Kidney (tissue), 14 donors: Measurements from ENCODE around the gene SLC39A3. TPM values are rescaled to one million over a fixed set of nuclear protein-coding genes. Genes with fewer than 3 reads are reported as not detected.

Experiments used
- DNase-seq, 5 donors: peaks; one replicate each; pipeline ENCODE4 v3.0.0-alpha.2; 2013 to 2020
- FAIRE-seq: peaks from 2 replicates; lab custom pipeline; 2012; peaks lifted over from hg19 to GRCh38; lab: Jason Lieb, UNC
- H3K27ac ChIP-seq, 2 donors: one replicate each; pipeline ENCODE4 v1.7.0; 2013; ENCODE audit warnings: low read depth in 2 of 2, low read length in 2 of 2, inconsistent platforms in 1 of 2
- H3K27me3 ChIP-seq: one replicate; pipeline ENCODE4 v1.7.1; 2013; ENCODE audit warnings: low read length, inconsistent platforms; ENCODE audit not compliant: control insufficient read depth, insufficient read depth
- H3K36me3 ChIP-seq, 3 donors: one replicate each; pipeline versions ENCODE4 v1.7.0 to v1.7.1; 2013; ENCODE audit warnings: low read length in 3 of 3, control low read depth in 1 of 3, inconsistent platforms in 1 of 3; ENCODE audit not compliant: insufficient read depth in 3 of 3, control insufficient read depth in 2 of 3
- H3K4me1 ChIP-seq, 3 donors: one replicate each; pipeline versions ENCODE4 v1.7.0 to v1.7.1; 2013; ENCODE audit warnings: low read length in 3 of 3, inconsistent platforms in 1 of 3, low read depth in 1 of 3; ENCODE audit not compliant: control insufficient read depth in 2 of 3, insufficient read depth in 2 of 3
- H3K4me3 ChIP-seq, 3 donors: one replicate each; pipeline versions ENCODE4 v1.7.0 to v1.8.1; 2013; ENCODE audit warnings: low read length in 3 of 3, control low read depth in 1 of 3, inconsistent platforms in 1 of 3
- H3K9ac ChIP-seq, 3 donors: one replicate each; pipeline versions ENCODE4 v1.7.0 to v1.7.1; 2013; ENCODE audit warnings: low read length in 3 of 3, control low read depth in 1 of 3, inconsistent platforms in 1 of 3
- H3K9me3 ChIP-seq, 3 donors: one replicate each; pipeline versions ENCODE4 v1.7.0 to v1.7.1; 2013; ENCODE audit warnings: low read length in 3 of 3, control low read depth in 1 of 3, inconsistent platforms in 1 of 3; ENCODE audit not compliant: control insufficient read depth in 2 of 3, insufficient read depth in 1 of 3
- intact Hi-C: fragments of 100-400 bp; cut with DNase I; formaldehyde crosslinking; loops from one replicate; pipeline ENCODE4 v1.11.1; 2022
- polyA plus RNA-seq: library from polyadenylated mRNA; stranded (reverse); fragments of 350-450 nt; fragmentation: Illumina TruSeq; extraction: RNeasy Lipid Tissue Mini Kit (QIAGEN cat#74804); gene quantifications from one replicate; pipeline ENCODE4 v1.2.3, GENCODE V29; 2014; ENCODE audit warnings: low read depth, low replicate concordance; ENCODE audit not compliant: insufficient read depth
- total RNA-seq: library from RNA; stranded (reverse); fragmentation: NEBNext Ultra II Directional; extraction: Animal tissue kit (Norgen Biotek cat#: 25700); gene quantifications from one replicate; pipeline ENCODE4 v1.2.1, GENCODE V29; 2021
- TF ChIP-seq, protein P1 (sequence below): IDR thresholded peaks from 3 replicates; pipeline ENCODE4 v1.5.1; 2012; ENCODE audit warnings: mild to moderate bottlenecking, moderate library complexity, borderline replicate concordance; ENCODE audit not compliant: insufficient read depth; ENCODE audit errors: extremely low read depth
- donor health status: control.
- donor health status: control.
- donor health status: control.
- donor health status: control.
- donor health status: control.
- donor health status: DM: yes; HTN: yes; CAD: no.
- donor health status: Normal renal cell carcinoma (clear cell type).

The SLC39A3 gene
- total and polyA plus RNA-seq, 2 donors from 2014 or later = 31.1 to 38.0 TPM

DNA sequence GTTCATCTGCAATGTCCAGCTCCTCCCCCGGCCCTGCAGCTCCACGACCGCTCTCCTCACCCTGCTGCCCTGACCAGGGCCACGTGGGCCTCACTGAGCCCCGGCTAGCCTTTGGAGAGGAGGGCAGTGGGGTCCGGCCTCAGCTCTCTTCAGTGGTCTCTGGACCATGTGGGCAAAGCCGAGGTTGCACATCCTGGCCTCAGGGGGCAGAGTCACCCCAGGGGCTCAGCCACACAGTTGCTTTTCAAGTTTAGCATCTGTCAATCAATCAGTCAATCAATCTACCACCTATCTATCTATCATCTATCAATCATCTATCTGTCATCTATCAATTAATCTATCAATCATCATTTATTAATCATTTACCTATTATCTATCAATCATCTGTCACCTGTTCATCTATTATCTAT is 15.7 kb downstream of the SLC39A3 start:
- Histone ChIP-seq H3K27me3 (peaks cover 3% of the 10 kb centered on the region), H3K27ac (no peak overlapping the region), H3K9me3 (no peaks in the 10 kb centered on the region), H3K9ac (no peak overlapping the region), H3K4me3 (no peak overlapping the region), H3K36me3 (no peaks in the 10 kb centered on the region), H3K4me1 (peaks cover 0 to 14% (median 0%) of the 10 kb centered on the region in 3 donors)
- FAIRE-seq = no peak
- TF ChIP-seq, protein P1, sequence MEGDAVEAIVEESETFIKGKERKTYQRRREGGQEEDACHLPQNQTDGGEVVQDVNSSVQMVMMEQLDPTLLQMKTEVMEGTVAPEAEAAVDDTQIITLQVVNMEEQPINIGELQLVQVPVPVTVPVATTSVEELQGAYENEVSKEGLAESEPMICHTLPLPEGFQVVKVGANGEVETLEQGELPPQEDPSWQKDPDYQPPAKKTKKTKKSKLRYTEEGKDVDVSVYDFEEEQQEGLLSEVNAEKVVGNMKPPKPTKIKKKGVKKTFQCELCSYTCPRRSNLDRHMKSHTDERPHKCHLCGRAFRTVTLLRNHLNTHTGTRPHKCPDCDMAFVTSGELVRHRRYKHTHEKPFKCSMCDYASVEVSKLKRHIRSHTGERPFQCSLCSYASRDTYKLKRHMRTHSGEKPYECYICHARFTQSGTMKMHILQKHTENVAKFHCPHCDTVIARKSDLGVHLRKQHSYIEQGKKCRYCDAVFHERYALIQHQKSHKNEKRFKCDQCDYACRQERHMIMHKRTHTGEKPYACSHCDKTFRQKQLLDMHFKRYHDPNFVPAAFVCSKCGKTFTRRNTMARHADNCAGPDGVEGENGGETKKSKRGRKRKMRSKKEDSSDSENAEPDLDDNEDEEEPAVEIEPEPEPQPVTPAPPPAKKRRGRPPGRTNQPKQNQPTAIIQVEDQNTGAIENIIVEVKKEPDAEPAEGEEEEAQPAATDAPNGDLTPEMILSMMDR = no peak
- intact Hi-C loops = no loop called here
- no peak for DNase-seq

DNA sequence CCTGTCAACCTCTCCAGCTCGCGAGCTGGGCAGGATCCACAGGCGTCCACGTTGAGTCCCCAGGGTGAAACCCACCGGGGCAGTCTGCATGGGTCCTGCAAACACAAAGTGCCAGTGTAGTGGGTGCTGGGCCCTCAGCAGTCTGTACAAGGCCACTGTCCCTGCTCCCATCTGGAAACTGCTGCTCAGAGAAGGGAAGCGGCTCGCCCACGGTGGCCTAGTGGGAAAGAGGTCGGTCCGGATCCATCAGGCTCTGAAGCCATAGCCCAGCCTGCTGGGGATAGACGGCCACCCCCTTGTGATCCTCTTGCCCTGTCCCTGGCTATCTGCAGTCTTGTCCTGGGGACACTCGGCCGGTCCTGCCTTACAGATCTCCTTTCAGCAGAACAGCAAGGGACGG is 16.1 kb downstream of the SLC39A3 start:
- TF ChIP-seq, protein P1 = no peak
- Histone ChIP-seq H3K9me3 (no peaks in the 10 kb centered on the region), H3K27me3 (peaks cover 3% of the 10 kb centered on the region), H3K36me3 (no peaks in the 10 kb centered on the region), H3K4me1 (peaks cover 0 to 14% (median 0%) of the 10 kb centered on the region in 3 donors), H3K27ac (no peak overlapping the region), H3K4me3 (no peak overlapping the region), H3K9ac (no peak overlapping the region)
- DNase-seq (no peak), FAIRE-seq (no peak)
- intact Hi-C loops = no loop called here

DNA sequence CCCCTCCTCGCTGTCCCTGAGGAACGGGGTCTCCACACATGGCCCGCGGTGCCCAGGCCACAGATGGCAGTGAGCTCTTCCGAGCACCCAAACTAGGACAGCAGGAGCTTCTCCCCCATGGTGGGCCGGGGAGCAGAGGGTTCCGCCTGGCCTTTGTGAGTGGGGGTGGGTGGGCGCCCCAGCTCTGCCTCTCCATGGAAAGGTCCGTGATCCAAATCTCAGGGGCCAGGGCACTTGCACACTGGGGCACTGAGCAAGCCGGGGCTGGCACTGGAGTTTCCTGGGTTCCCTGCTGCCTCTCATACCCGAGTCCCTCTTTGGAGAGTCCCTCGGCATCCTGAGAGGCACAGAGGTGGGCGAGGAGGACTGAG is 16.5 kb downstream of the SLC39A3 start:
- peaks cover 0 to 14% (median 0%) of the 10 kb centered on the region in 3 donors for H3K4me1 ChIP-seq
- H3K27me3 ChIP-seq = peaks cover 3% of the 10 kb centered on the region
- DNase-seq (no peak), FAIRE-seq (no peak)
- no peak overlapping the region for H3K9ac ChIP-seq
- no peaks in the 10 kb centered on the region for H3K36me3 ChIP-seq
- intact Hi-C loops = no loop called here
- H3K9me3 ChIP-seq = no peaks in the 10 kb centered on the region
- TF ChIP-seq, protein P1 = no peak
- peak overlapping the region in 1 of 2 donors; percentile 51 for H3K27ac ChIP-seq
- H3K4me3 ChIP-seq = no peak overlapping the region
